Mesendoderm (in vitro differentiated cells): ENCODE data around the gene STK10.

Experiments used
- DNase-seq: peaks from one replicate; pipeline ENCODE4 v3.0.0; 2013
- H2AK5ac ChIP-seq: 2 replicates; pipeline ENCODE4 v1.6.1; 2013; ENCODE audit warnings: low read length, inconsistent platforms
- H2BK120ac ChIP-seq: 2 replicates; pipeline ENCODE4 v1.6.1; 2013; ENCODE audit warnings: low read depth, mild to moderate bottlenecking, low read length, moderate library complexity, mixed read lengths
- H2BK15ac ChIP-seq: replicated peaks from 2 replicates; pipeline ENCODE4 v1.6.1; 2013; ENCODE audit warnings: low read depth, mild to moderate bottlenecking, moderate library complexity
- H2BK5ac ChIP-seq: 2 replicates; pipeline ENCODE4 v1.6.1; 2013; ENCODE audit warnings: low read length, inconsistent platforms
- H3K18ac ChIP-seq: 2 replicates; pipeline ENCODE4 v1.6.1; 2013; ENCODE audit warnings: mild to moderate bottlenecking, low read length, mixed read lengths
- H3K23ac ChIP-seq: one replicate; pipeline ENCODE4 v1.6.1; 2013; ENCODE audit warnings: low read length
- H3K27ac ChIP-seq: 2 replicates; pipeline ENCODE4 v1.5.1; 2013; ENCODE audit warnings: low read depth, mild to moderate bottlenecking, inconsistent platforms, low read length, moderate library complexity
- H3K27me3 ChIP-seq: 2 replicates; pipeline ENCODE4 v1.6.1; 2013; ENCODE audit warnings: low read length, control low read depth, mild to moderate bottlenecking, inconsistent platforms; ENCODE audit not compliant: insufficient read depth, poor library complexity
- H3K36me3 ChIP-seq: 2 replicates; pipeline ENCODE4 v1.6.1; 2013; ENCODE audit warnings: low read length, inconsistent platforms; ENCODE audit not compliant: control insufficient read depth, insufficient read depth
- H3K4ac ChIP-seq: one replicate; pipeline ENCODE4 v1.6.1; 2013; ENCODE audit warnings: low read depth, mild to moderate bottlenecking, low read length, moderate library complexity
- H3K4me1 ChIP-seq: 2 replicates; pipeline ENCODE4 v1.6.1; 2013; ENCODE audit warnings: low read depth, low read length, inconsistent platforms; ENCODE audit not compliant: control insufficient read depth
- H3K4me2 ChIP-seq: 2 replicates; pipeline ENCODE4 v1.6.1; 2013; ENCODE audit warnings: low read length
- H3K4me3 ChIP-seq: 2 replicates; pipeline ENCODE4 v1.5.1; 2013; ENCODE audit warnings: mild to moderate bottlenecking, low read length
- H3K56ac ChIP-seq: one replicate; pipeline ENCODE4 v1.6.1; 2013; ENCODE audit warnings: low read length
- H3K79me1 ChIP-seq: 2 replicates; pipeline ENCODE4 v1.6.1; 2013; ENCODE audit warnings: low read length, inconsistent platforms
- H3K79me2 ChIP-seq: 2 replicates; pipeline ENCODE4 v1.6.1; 2013; ENCODE audit warnings: mild to moderate bottlenecking, low read length; ENCODE audit not compliant: control insufficient read depth, insufficient read depth
- H3K9ac ChIP-seq: 2 replicates; pipeline ENCODE4 v1.6.1; 2013; ENCODE audit warnings: low read length, inconsistent platforms
- H4K5ac ChIP-seq: one replicate; pipeline ENCODE4 v1.6.1; 2013; ENCODE audit warnings: low read length
- H4K8ac ChIP-seq: one replicate; pipeline ENCODE4 v1.6.1; 2013; ENCODE audit warnings: low read depth, mild to moderate bottlenecking, control low read depth, low read length, moderate library complexity
- WGBS: extraction: QIAGEN DNeasy Blood & Tissue Kit; methylation state at CpG from one replicate; pipeline ENCODE4 v1.1.7; 2013; ENCODE audit warnings: low lambda C conversion rate, missing lambda C conversion rate; ENCODE audit not compliant: insufficient coverage; ENCODE audit errors: extremely low coverage; 5-methylcytosine and 5-hydroxymethylcytosine counted together

The STK10 gene

DNA sequence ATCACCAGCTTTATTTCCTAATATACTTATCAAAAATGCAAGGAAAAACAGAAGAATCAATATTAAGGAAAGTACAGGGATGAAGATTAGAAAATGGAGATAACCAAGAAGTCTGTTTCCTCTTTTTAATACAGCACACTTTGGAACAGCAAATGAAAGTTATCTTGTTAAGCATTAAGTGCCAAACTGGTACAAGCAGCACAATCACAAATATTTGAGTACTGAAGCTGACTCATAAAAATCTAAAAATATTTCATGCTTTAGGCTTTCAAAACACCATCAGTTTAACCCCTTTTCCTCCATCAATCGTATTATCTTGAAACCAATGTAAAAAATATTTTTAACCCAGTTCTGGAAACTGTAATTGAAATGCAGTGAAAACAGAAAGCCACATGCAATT, 184.3 kb downstream of the STK10 start:
- Histone ChIP-seq H3K9ac (no peak overlapping the region), H3K79me1 (peaks cover 10% of the 10 kb centered on the region), H2BK120ac (no peak overlapping the region), H3K4me2 (no peak overlapping the region), H3K36me3 (no peaks in the 10 kb centered on the region), H3K4ac (no peak overlapping the region), H3K18ac (no peak overlapping the region), H2BK5ac (no peak overlapping the region), H3K4me3 (no peak overlapping the region), H3K27me3 (no peaks in the 10 kb centered on the region), H4K8ac (no peak overlapping the region), H2BK15ac (no peak overlapping the region), H3K56ac (no peak overlapping the region), H2AK5ac (no peak overlapping the region), H3K23ac (no peak overlapping the region), H3K27ac (no peak overlapping the region), H3K79me2 (peaks cover 54% of the 10 kb centered on the region), H3K4me1 (peaks cover 17% of the 10 kb centered on the region), H4K5ac (no peak overlapping the region)
- 100% methylated on average over 1 of the region's 1 CpG for WGBS
- no peak for DNase-seq

DNA sequence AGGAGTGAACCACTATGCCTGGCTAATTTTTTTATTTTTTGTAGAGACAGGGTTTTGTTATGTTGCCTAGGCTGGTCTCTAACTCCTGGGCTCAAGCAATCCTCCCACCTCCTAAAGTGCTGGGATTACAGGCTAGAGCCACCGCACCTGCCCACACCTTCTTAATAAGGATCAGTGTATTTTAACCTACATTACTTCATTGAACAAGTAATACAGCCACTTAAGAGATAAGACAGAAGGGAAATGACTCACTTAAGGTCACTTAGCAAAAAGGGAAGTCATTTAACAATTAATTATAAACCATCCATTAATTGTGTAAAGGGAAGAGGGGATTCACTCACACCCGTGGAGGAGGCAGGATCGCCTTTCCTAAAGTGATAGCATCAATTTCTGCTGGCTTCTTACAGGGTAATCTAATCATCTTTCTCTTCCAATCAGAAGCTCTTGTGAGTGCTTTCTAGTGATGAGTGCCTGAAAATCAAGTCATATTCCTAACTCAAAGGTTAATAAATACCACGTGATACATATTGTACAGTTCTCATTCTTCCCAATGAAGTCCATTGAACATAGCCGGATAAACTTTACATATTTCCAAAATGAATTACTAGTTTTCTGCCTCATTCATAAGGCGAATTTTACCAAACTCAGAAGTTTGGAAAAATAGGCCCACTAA, 185.0 kb downstream of the STK10 start:
- Histone ChIP-seq H3K56ac (no peak overlapping the region), H3K27me3 (no peaks in the 10 kb centered on the region), H2BK5ac (no peak overlapping the region), H4K5ac (no peak overlapping the region), H3K4ac (no peak overlapping the region), H3K18ac (no peak overlapping the region), H3K9ac (no peak overlapping the region), H3K79me1 (peaks cover 10% of the 10 kb centered on the region), H3K36me3 (no peaks in the 10 kb centered on the region), H3K23ac (no peak overlapping the region), H3K79me2 (peaks cover 61% of the 10 kb centered on the region), H3K4me1 (peaks cover 13% of the 10 kb centered on the region), H4K8ac (no peak overlapping the region), H3K4me3 (no peak overlapping the region), H2BK120ac (no peak overlapping the region), H2BK15ac (no peak overlapping the region), H2AK5ac (no peak overlapping the region), H3K4me2 (no peak overlapping the region), H3K27ac (no peak overlapping the region)
- DNase-seq = no peak
- WGBS = no CpG with 5 or more reads among the region's 6 CpGs

DNA sequence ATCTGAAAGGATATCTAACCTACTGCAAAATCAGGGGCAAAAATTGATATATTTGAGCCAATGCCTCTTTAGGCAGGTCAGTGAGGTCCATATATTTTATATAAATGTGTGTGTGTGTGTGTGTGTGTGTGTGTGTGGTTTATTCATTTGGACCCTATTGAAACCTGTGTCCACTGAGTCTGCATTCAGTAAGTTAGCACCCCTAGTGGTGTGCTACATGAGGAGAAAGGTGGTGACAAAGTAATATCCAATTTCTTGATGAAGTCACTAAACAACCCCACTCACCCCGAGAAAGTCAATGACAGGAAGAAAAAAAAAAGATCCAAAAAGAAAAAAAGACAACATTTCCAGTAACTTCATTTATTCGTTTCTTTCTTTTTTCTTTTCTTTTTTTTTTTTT, 185.7 kb downstream of the STK10 start:
- Histone ChIP-seq H3K18ac (no peak overlapping the region), H3K4me1 (peaks cover 11% of the 10 kb centered on the region), H3K27me3 (no peaks in the 10 kb centered on the region), H3K4me2 (no peak overlapping the region), H2BK120ac (no peak overlapping the region), H3K79me1 (peaks cover 10% of the 10 kb centered on the region), H2AK5ac (no peak overlapping the region), H3K36me3 (no peaks in the 10 kb centered on the region), H3K9ac (no peak overlapping the region), H2BK15ac (no peak overlapping the region), H3K4me3 (no peak overlapping the region), H3K79me2 (peaks cover 65% of the 10 kb centered on the region), H2BK5ac (no peak overlapping the region), H4K8ac (no peak overlapping the region), H3K27ac (no peak overlapping the region), H3K23ac (no peak overlapping the region), H3K4ac (no peak overlapping the region), H3K56ac (no peak overlapping the region), H4K5ac (no peak overlapping the region)
- DNase-seq = peak; percentile 40
- no CpG with 5 or more reads among the region's 2 CpGs for WGBS

DNA sequence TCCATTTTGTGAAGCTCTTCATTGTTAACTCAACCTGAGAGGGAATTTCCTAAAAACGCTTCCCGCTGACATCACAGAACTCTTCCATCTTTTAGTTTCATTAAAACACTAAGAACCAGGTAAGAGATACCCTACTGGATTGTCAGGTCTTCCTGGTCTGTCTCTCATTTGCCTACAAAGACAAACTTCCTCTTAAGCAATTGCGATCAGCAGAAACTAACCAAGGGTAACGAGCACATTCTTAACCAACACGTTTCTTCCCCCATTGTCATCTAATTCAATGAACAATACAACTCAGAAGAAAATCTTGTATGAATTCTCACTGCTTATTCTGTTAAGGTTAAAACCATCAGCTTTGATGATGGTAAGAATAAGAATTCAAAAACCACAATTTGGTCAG, 188.1 kb downstream of the STK10 start:
- Histone ChIP-seq H3K27me3 (no peaks in the 10 kb centered on the region), H3K4me1 (peaks cover 9% of the 10 kb centered on the region), H3K36me3 (no peaks in the 10 kb centered on the region), H3K4me2 (no peak overlapping the region), H3K27ac (no peak overlapping the region), H3K9ac (no peak overlapping the region), H2AK5ac (no peak overlapping the region), H2BK15ac (no peak overlapping the region), H3K79me1 (peaks cover 11% of the 10 kb centered on the region), H3K56ac (no peak overlapping the region), H4K5ac (no peak overlapping the region), H3K23ac (no peak overlapping the region), H3K18ac (no peak overlapping the region), H3K4me3 (no peak overlapping the region), H3K79me2 (peaks cover 66% of the 10 kb centered on the region), H4K8ac (peak overlapping the region; percentile 76), H3K4ac (no peak overlapping the region), H2BK120ac (no peak overlapping the region), H2BK5ac (no peak overlapping the region)
- DNase-seq = peak; percentile 61
- no CpG with 5 or more reads among the region's 5 CpGs for WGBS

DNA sequence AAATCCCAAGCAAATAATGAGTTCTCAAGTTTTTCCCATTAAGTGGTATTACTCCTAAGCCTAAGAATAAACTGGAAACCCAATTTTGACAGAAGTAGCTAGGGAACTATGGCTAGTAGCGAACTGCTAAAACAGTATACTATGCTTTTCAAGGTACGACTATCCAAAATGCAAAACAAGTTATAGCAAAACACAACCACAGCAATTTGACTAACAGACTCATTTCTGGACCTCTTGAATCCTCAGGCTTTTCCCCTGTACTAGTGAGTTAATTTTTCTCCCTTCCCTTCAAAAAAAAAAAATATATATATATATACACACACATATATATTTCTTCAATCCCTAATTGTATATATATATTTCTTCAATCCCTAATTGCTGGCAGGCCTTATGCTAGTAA, 188.9 kb downstream of the STK10 start:
- no peak overlapping the region for H3K27ac ChIP-seq
- no peak overlapping the region for H3K9ac ChIP-seq
- WGBS = no CpG with 5 or more reads among the region's 2 CpGs
- H3K4me3 ChIP-seq = no peak overlapping the region
- H3K18ac ChIP-seq = no peak overlapping the region
- no peak overlapping the region for H2AK5ac ChIP-seq
- H4K5ac ChIP-seq = no peak overlapping the region
- H3K36me3 ChIP-seq = no peaks in the 10 kb centered on the region
- no peaks in the 10 kb centered on the region for H3K27me3 ChIP-seq
- no peak overlapping the region for H3K4me2 ChIP-seq
- no peak overlapping the region for H3K4ac ChIP-seq
- H3K4me1 ChIP-seq = peaks cover 7% of the 10 kb centered on the region
- H3K79me2 ChIP-seq = peaks cover 62% of the 10 kb centered on the region
- no peak for DNase-seq
- H3K79me1 ChIP-seq = peaks cover 11% of the 10 kb centered on the region
- no peak overlapping the region for H3K56ac ChIP-seq
- H2BK120ac ChIP-seq = no peak overlapping the region
- no peak overlapping the region for H4K8ac ChIP-seq
- H2BK15ac ChIP-seq = no peak overlapping the region
- no peak overlapping the region for H3K23ac ChIP-seq
- H2BK5ac ChIP-seq = no peak overlapping the region

DNA sequence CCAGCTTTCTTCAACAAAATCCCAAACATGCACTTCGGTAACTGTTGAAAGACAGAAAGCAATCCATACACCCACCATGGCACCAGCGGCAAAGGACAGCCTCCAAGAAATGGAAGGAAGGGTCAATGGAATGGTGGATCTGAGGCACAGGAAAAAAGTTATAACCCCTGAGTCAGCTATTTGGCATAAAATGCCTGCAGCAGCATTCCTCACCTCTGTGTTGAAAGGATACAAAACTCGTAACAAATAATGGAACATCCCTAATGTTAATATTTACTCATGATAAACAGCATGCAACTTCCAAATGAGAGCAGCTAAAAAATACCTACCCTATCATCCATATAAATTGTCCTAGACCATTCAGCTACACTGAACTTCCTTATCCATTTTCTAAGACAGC, 191.0 kb downstream of the STK10 start:
- no peak overlapping the region for H3K56ac ChIP-seq
- H3K18ac ChIP-seq = no peak overlapping the region
- no peak overlapping the region for H3K9ac ChIP-seq
- WGBS = no CpG with 5 or more reads among the region's 3 CpGs
- no peaks in the 10 kb centered on the region for H3K36me3 ChIP-seq
- H4K5ac ChIP-seq = no peak overlapping the region
- peaks cover 14% of the 10 kb centered on the region for H3K79me1 ChIP-seq
- H2BK15ac ChIP-seq = no peak overlapping the region
- no peak overlapping the region for H3K4ac ChIP-seq
- no peak overlapping the region for H2BK5ac ChIP-seq
- no peak overlapping the region for H2AK5ac ChIP-seq
- H3K79me2 ChIP-seq = peaks cover 64% of the 10 kb centered on the region
- H3K4me3 ChIP-seq = no peak overlapping the region
- H2BK120ac ChIP-seq = no peak overlapping the region
- no peak overlapping the region for H3K27ac ChIP-seq
- peaks cover 7% of the 10 kb centered on the region for H3K4me1 ChIP-seq
- H3K4me2 ChIP-seq = no peak overlapping the region
- no peak overlapping the region for H4K8ac ChIP-seq
- no peaks in the 10 kb centered on the region for H3K27me3 ChIP-seq
- peak; percentile 35 for DNase-seq
- H3K23ac ChIP-seq = no peak overlapping the region
